Astrocyte of the cerebellum (primary cell): ENCODE data around the gene WDHD1.
"Not testable (repeated sequence)": the region's sequence is repeated elsewhere in the genome, so short reads cannot be mapped to it uniquely, and the experiment has no call there.

Source experiments
- DNase-seq: peaks from one replicate; pipeline ENCODE4 v3.0.0-alpha.2; 2011; ENCODE audit warnings: low read depth
- H3K4me3 ChIP-seq: 2 replicates; pipeline ENCODE4 v1.5.1; 2011; ENCODE audit warnings: mild to moderate bottlenecking, low read depth, low read length, moderate library complexity
- CTCF ChIP-seq: IDR thresholded peaks from 2 replicates; pipeline ENCODE4 v1.5.1; 2012; ENCODE audit warnings: low read length, low read depth, moderate library complexity, mild to moderate bottlenecking; ENCODE audit errors: missing control alignments
- in situ Hi-C: cut with HindIII; loops from 2 replicates; pipeline ENCODE4 v1.10.0; 2017; ENCODE audit warnings: low sequenced_read_pairs

Gene WDHD1

GRCh38 chr14:54920052-54920451 is 106.8 kb downstream of the WDHD1 start:
- no peak for DNase-seq
- no peak for TF ChIP-seq CTCF
- in situ Hi-C loops: loop anchor here (10.0 kb wide), 1 partner anchor 65 kb away; no protein-coding TSS in a partner anchor
- H3K4me3 ChIP-seq: no peak overlapping the region

- no peak for TF ChIP-seq CTCF
- DNase-seq: no peak
- in situ Hi-C loops: no loop called here
Observed at GRCh38 chr14:54919330-54919729, 107.6 kb downstream of the WDHD1 start.

GRCh38 chr14:54918427-54918826 is 108.5 kb downstream of the WDHD1 start:
- no peak for TF ChIP-seq CTCF
- in situ Hi-C loops: no loop called here
- H3K4me3 ChIP-seq: no peak overlapping the region
- no peak for DNase-seq

More at GRCh38 chr14:54919330-54919729, 107.6 kb downstream of the WDHD1 start:
- H3K4me3 ChIP-seq: no peak overlapping the region

GRCh38 chr14:54916101-54916500 is 110.8 kb downstream of the WDHD1 start:
- no peak overlapping the region for H3K4me3 ChIP-seq
- in situ Hi-C loops: no loop called here
- no peak for DNase-seq
- no peak for TF ChIP-seq CTCF

- in situ Hi-C loops: no loop called here
- TF ChIP-seq CTCF: no peak
- DNase-seq: no peak
- H3K4me3 ChIP-seq: no peak overlapping the region
Observed at GRCh38 chr14:54909817-54910558, 116.9 kb downstream of the WDHD1 start.

GRCh38 chr14:54908973-54909372 is 117.9 kb downstream of the WDHD1 start:
- H3K4me3 ChIP-seq, DNase-seq, in situ Hi-C loops: not testable (repeated sequence)

GRCh38 chr14:54908190-54908589 is 118.7 kb downstream of the WDHD1 start:
- no peak for DNase-seq
- in situ Hi-C loops: no loop called here
- no peak for TF ChIP-seq CTCF
- H3K4me3 ChIP-seq: no peak overlapping the region
